ENCODE measurements around the gene FBXL20.

DNA sequence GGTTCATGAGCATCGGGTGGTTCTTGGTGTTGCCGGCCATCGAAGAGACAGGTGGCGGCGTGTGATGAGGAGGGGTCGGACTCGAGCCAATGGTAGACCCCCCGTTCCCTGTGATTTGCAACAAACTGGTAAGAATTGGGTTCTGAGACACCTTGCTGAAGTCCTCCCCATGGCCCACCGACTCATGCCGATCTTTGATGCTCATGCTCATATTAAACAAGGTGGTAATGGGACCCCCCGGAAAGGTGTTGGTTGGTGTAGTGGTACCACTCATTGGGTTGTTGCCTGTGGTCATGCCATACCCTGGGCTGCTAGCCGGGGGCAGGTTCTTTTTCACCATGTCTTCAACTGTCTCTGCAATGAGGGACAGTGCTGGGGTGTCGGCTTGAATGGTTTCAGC, 8.9 kb upstream of the FBXL20 start:
- TF ChIP-seq CTCF (IDR thresholded peaks at IDR 0.05; ENCODE audit: insufficient read depth, low read depth, low read length), result no peak
- no peak for TF ChIP-seq EZH2 (IDR thresholded peaks at IDR 0.05; ENCODE audit: insufficient read depth, low read length)

Data from astrocyte (in vitro differentiated cells and primary cell).